K562 (cell line): Measurements from ENCODE around the gene SERTAD1. TPM values are rescaled to one million over a fixed set of nuclear protein-coding genes. Genes with fewer than 3 reads are reported as not detected.

Source experiments
- DDX20 ChIP-seq: fragments of 450-650 bp; IDR thresholded peaks from 2 replicates; pipeline ENCODE4 v1.6.1; 2016; ENCODE audit warnings: missing genetic modification characterization, low read depth, mild to moderate bottlenecking, missing compliant biosample characterization, moderate library complexity
- FOXJ2 ChIP-seq: fragments of 200-800 bp; sonication (Bioruptor generic); IDR thresholded peaks from 2 replicates; pipeline ENCODE4 v1.6.1; 2016; ENCODE audit warnings: missing genetic modification characterization, missing compliant biosample characterization
- HDAC3 ChIP-seq: fragments of 450-650 bp; IDR thresholded peaks from 2 replicates; pipeline ENCODE4 v1.6.1; 2018; ENCODE audit warnings: borderline replicate concordance, mild to moderate bottlenecking, moderate library complexity; ENCODE audit not compliant: partially characterized antibody
- HNRNPLL ChIP-seq: fragments of 200-400 bp; formaldehyde crosslinking; IDR thresholded peaks from 2 replicates; pipeline ENCODE4 v1.6.1; 2017; ENCODE audit warnings: low read length, low read depth, mild to moderate bottlenecking; ENCODE audit not compliant: poor library complexity, severe bottlenecking
- LARP7 ChIP-seq: fragments of 450-650 bp; IDR thresholded peaks from 2 replicates; pipeline ENCODE4 v1.6.1; 2016
- NELFE ChIP-seq: IDR thresholded peaks from 2 replicates; pipeline ENCODE4 v1.6.1; 2011; ENCODE audit warnings: mild to moderate bottlenecking; ENCODE audit not compliant: insufficient read depth, insufficient read length
- NFYB ChIP-seq: IDR thresholded peaks from 2 replicates; pipeline ENCODE4 v1.6.1; 2011; ENCODE audit warnings: mild to moderate bottlenecking, moderate library complexity; ENCODE audit not compliant: insufficient read length; ENCODE audit errors: extremely low read depth
- RFX7 ChIP-seq: fragments of 250-450 bp; sonication (Bioruptor Pico); IDR thresholded peaks from 2 replicates; pipeline ENCODE4 v1.5.1; 2021; ENCODE audit warnings: mild to moderate bottlenecking
- RUNX1 ChIP-seq: sonication (generic); IDR thresholded peaks from 2 replicates; pipeline ENCODE4 v1.6.1; 2016; ENCODE audit warnings: antibody characterized with exemption, low read depth
- polyA plus RNA-seq, 8 experiments: library from polyadenylated mRNA; depleted of rRNA in 4 of 8; stranded (reverse) in 5 of 8; unstranded in 3 of 8; fragments of >200 nt; fragmentation: Nextera tagmentation in 2 of 8; fragmentation: Illumina TruSeq in 1 of 8; extraction: Ambion mirVana in 2 of 8; extraction: Trizol in 1 of 8; gene quantifications; 2 replicates each; pipeline versions ENCODE4 v1.2.1 to v1.2.3, GENCODE V29; 2011 to 2014; ENCODE audit warnings: inconsistent platforms in 1 of 8, missing spikeins in 1 of 8
- total RNA-seq, 7 experiments: library from RNA; depleted of rRNA in 6 of 7; stranded (reverse); fragments of >200 nt in 6 of 7; fragmentation: Illumina TruSeq in 2 of 7; extraction: Trizol in 2 of 7; gene quantifications; 2 replicates each; pipeline versions ENCODE4 v1.2.1 to v1.2.3, GENCODE V29; 2011 to 2021; ENCODE audit warnings: low replicate concordance in 1 of 7
- TF ChIP-seq, protein P1 (sequence below): fragments of 150-350 bp; IDR thresholded peaks from 2 replicates; pipeline ENCODE4 v1.6.1; 2014; ENCODE audit warnings: low read depth, mild to moderate bottlenecking, low read length, borderline replicate concordance
- TF ChIP-seq, protein P2 (sequence below): sonication (generic); IDR thresholded peaks from 2 replicates; pipeline ENCODE4 v1.6.1; 2016
- TF ChIP-seq, protein P3 (sequence below): fragments of 200-800 bp; sonication (Bioruptor generic); IDR thresholded peaks from 2 replicates; pipeline ENCODE4 v1.6.1; 2017; ENCODE audit warnings: missing genetic modification characterization, missing compliant biosample characterization

Gene SERTAD1
- total and polyA plus RNA-seq, 9 of the 15 experiments (the other 6 are each of a cell fraction or from before 2014, with no cell fraction given), result 0.15 to 8.7 (median 4.9) TPM

DNA sequence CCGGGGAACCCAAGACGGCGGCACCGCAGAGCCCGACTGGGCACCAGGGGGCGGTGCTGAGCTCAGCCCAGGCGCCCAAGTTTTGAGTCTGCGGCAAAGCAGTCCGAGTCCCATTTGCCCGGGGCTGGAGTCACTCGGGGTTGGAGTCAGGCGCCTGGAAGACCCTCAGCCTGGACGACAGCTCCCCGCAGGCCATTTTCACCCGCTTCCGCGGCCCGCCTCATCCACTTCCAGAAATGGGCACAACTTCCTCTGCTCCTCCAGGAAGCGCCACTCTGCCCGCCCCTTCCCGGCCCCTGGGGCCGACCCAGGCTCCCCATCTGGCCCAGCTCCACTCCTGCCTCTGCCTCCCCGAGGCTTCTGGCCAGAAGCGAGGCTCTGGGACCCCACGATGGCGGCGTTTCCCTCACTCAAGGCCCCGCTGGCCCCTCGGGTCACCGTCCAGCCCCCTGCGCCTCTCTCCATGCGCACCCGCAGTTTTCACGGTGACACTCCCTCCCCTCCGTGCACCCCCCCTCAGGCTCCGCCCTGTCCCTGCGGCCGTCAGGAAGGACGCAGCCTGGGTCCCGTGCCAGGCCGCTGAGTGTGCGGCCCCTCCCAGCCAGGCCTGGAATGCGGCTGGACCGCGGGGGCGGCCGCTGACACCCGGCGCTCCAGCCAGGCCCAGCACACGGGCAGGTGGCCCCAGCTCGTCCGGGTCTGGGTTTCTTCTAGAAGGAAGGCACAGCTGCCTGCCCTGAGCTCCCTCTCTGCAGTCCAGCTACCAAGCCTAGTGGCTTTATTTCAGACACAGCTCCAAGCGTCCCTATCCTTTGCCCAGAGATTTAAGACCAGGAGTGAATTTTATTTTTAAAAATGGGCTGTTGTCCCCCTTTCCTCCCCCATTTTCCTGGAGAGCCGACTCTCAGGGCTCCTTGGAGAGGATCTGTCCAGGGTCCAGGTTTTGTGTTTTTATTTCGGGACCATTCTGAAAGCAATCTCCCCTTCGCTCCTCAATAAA lies 4.7 kb downstream of the SERTAD1 start (continued):
- TF ChIP-seq, protein P1, sequence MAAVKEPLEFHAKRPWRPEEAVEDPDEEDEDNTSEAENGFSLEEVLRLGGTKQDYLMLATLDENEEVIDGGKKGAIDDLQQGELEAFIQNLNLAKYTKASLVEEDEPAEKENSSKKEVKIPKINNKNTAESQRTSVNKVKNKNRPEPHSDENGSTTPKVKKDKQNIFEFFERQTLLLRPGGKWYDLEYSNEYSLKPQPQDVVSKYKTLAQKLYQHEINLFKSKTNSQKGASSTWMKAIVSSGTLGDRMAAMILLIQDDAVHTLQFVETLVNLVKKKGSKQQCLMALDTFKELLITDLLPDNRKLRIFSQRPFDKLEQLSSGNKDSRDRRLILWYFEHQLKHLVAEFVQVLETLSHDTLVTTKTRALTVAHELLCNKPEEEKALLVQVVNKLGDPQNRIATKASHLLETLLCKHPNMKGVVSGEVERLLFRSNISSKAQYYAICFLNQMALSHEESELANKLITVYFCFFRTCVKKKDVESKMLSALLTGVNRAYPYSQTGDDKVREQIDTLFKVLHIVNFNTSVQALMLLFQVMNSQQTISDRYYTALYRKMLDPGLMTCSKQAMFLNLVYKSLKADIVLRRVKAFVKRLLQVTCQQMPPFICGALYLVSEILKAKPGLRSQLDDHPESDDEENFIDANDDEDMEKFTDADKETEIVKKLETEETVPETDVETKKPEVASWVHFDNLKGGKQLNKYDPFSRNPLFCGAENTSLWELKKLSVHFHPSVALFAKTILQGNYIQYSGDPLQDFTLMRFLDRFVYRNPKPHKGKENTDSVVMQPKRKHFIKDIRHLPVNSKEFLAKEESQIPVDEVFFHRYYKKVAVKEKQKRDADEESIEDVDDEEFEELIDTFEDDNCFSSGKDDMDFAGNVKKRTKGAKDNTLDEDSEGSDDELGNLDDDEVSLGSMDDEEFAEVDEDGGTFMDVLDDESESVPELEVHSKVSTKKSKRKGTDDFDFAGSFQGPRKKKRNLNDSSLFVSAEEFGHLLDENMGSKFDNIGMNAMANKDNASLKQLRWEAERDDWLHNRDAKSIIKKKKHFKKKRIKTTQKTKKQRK, result no peak
- TF ChIP-seq NELFE (no peak), NFYB (no peak), HDAC3 (no peak), HNRNPLL (peak; percentile 46), DDX20 (tag) (no peak), RFX7 (CRISPR knock-in tag) (no peak), RUNX1 (no peak), FOXJ2 (tag) (no peak), LARP7 (no peak)
- TF ChIP-seq, protein P2, sequence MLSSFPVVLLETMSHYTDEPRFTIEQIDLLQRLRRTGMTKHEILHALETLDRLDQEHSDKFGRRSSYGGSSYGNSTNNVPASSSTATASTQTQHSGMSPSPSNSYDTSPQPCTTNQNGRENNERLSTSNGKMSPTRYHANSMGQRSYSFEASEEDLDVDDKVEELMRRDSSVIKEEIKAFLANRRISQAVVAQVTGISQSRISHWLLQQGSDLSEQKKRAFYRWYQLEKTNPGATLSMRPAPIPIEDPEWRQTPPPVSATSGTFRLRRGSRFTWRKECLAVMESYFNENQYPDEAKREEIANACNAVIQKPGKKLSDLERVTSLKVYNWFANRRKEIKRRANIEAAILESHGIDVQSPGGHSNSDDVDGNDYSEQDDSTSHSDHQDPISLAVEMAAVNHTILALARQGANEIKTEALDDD, result no peak
- TF ChIP-seq, protein P3, sequence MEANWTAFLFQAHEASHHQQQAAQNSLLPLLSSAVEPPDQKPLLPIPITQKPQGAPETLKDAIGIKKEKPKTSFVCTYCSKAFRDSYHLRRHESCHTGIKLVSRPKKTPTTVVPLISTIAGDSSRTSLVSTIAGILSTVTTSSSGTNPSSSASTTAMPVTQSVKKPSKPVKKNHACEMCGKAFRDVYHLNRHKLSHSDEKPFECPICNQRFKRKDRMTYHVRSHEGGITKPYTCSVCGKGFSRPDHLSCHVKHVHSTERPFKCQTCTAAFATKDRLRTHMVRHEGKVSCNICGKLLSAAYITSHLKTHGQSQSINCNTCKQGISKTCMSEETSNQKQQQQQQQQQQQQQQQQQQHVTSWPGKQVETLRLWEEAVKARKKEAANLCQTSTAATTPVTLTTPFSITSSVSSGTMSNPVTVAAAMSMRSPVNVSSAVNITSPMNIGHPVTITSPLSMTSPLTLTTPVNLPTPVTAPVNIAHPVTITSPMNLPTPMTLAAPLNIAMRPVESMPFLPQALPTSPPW (CRISPR knock-in tag), result peak; percentile 98
